GM23338 (cell line): ENCODE data around the gene APC2. TPM values are rescaled to one million over a fixed set of nuclear protein-coding genes. Genes with fewer than 3 reads are reported as not detected.

Experiments
- ATAC-seq: fragments of 200-7000 bp; cut with Tn5 transposase; 3 replicates; pipeline ENCODE4 v1.9.1; 2020
- DNase-seq: peaks from one replicate; pipeline ENCODE4 v3.0.0-alpha.2; 2015; ENCODE audit warnings: low spot score
- H2AFZ ChIP-seq: fragments of 200-600 bp; sonication (generic); 2 replicates; pipeline ENCODE4 v1.8.0; 2016; ENCODE audit warnings: antibody characterized with exemption, mild to moderate bottlenecking, moderate library complexity
- H3F3A ChIP-seq: fragments of 200-600 bp; sonication (generic); replicated peaks from 2 replicates; pipeline ENCODE4 v1.8.0; 2017; ENCODE audit warnings: antibody characterized with exemption, mixed run types, low read depth
- H3K27ac ChIP-seq: fragments of 200-600 bp; sonication (generic); 2 replicates; pipeline ENCODE4 v1.6.1; 2016; ENCODE audit warnings: low read depth
- H3K27me3 ChIP-seq: fragments of 200-600 bp; sonication (generic); 2 replicates; pipeline ENCODE4 v1.8.0; 2016; ENCODE audit warnings: mild to moderate bottlenecking, mixed run types, moderate library complexity; ENCODE audit not compliant: insufficient read depth
- H3K36me3 ChIP-seq: fragments of 200-600 bp; sonication (generic); 2 replicates; pipeline ENCODE4 v1.8.0; 2016; ENCODE audit warnings: mild to moderate bottlenecking; ENCODE audit not compliant: insufficient read depth
- H3K4me1 ChIP-seq: fragments of 200-600 bp; sonication (generic); 2 replicates; pipeline ENCODE4 v1.8.0; 2016; ENCODE audit warnings: mild to moderate bottlenecking, moderate library complexity; ENCODE audit not compliant: insufficient read depth
- H3K4me2 ChIP-seq: fragments of 200-600 bp; sonication (generic); 2 replicates; pipeline ENCODE4 v1.7.1; 2017; ENCODE audit warnings: mixed run types
- H3K4me3 ChIP-seq: fragments of 200-600 bp; sonication (generic); 2 replicates; pipeline ENCODE4 v1.6.1; 2016; ENCODE audit warnings: mixed run types
- H3K79me2 ChIP-seq: fragments of 200-600 bp; sonication (generic); replicated peaks from 2 replicates; pipeline ENCODE4 v1.8.0; 2017; ENCODE audit warnings: mild to moderate bottlenecking; ENCODE audit not compliant: insufficient read depth
- H3K9me2 ChIP-seq: fragments of 200-600 bp; sonication (generic); 2 replicates; pipeline ENCODE4 v1.8.0; 2017; ENCODE audit not compliant: insufficient read depth
- H4K20me1 ChIP-seq: fragments of 200-600 bp; sonication (generic); replicated peaks from 2 replicates; pipeline ENCODE4 v1.8.0; 2017; ENCODE audit warnings: mild to moderate bottlenecking; ENCODE audit not compliant: insufficient read depth
- H3K27ac Mint-ChIP-seq: 2 replicates; pipeline ENCODE4 v1.8.0; 2020; ENCODE audit warnings: inconsistent platforms, mild to moderate bottlenecking, moderate library complexity, mixed read lengths
- H3K27me3 Mint-ChIP-seq: 3 replicates; pipeline ENCODE4 v1.8.0; 2022; ENCODE audit warnings: low read depth, mild to moderate bottlenecking, moderate library complexity, mixed read lengths, inconsistent platforms; ENCODE audit not compliant: insufficient read depth, poor library complexity
- H3K36me3 Mint-ChIP-seq: 3 replicates; pipeline ENCODE4 v1.8.0; 2021; ENCODE audit warnings: low read depth, mild to moderate bottlenecking, inconsistent platforms, moderate library complexity, mixed read lengths
- H3K4me1 Mint-ChIP-seq: 3 replicates; pipeline ENCODE4 v1.8.0; 2020; ENCODE audit warnings: mild to moderate bottlenecking, inconsistent platforms, mixed read lengths
- H3K4me3 Mint-ChIP-seq: 3 replicates; pipeline ENCODE4 v1.8.0; 2021; ENCODE audit warnings: moderate library complexity, mild to moderate bottlenecking, inconsistent platforms, mixed read lengths
- H3K9me3 Mint-ChIP-seq: 3 replicates; pipeline ENCODE4 v1.8.0; 2020; ENCODE audit warnings: moderate library complexity, mild to moderate bottlenecking, inconsistent platforms, mixed read lengths
- CTCF ChIP-seq, 2 experiments: fragments of 200-600 bp in 1 of 2; sonication (generic) in 1 of 2; conservative IDR thresholded peaks; 2 replicates each; pipeline versions ENCODE4 v1.5.1 to v1.6.1; 2016 to 2017; ENCODE audit warnings: antibody characterized with exemption in 2 of 2, low read depth in 2 of 2, mild to moderate bottlenecking in 2 of 2, moderate library complexity in 1 of 2
- ETS1 ChIP-seq: IDR thresholded peaks from 2 replicates; pipeline ENCODE4 v1.6.1; 2016; ENCODE audit warnings: antibody characterized with exemption
- EZH2 ChIP-seq: fragments of 200-600 bp; sonication (generic); IDR thresholded peaks from one replicate; pipeline ENCODE4 v1.8.0; 2017; ENCODE audit warnings: antibody characterized with exemption, mild to moderate bottlenecking, low read depth; ENCODE audit not compliant: unreplicated experiment
- EZH2phosphoT487 ChIP-seq: fragments of 200-600 bp; sonication (generic); IDR thresholded peaks from one replicate; pipeline ENCODE4 v1.8.1; 2018; ENCODE audit warnings: antibody characterized with exemption; ENCODE audit not compliant: unreplicated experiment
- JUNB ChIP-seq: IDR thresholded peaks from one replicate; pipeline ENCODE4 v1.6.1; 2016; ENCODE audit warnings: antibody characterized with exemption; ENCODE audit not compliant: unreplicated experiment
- STAT1 ChIP-seq: IDR thresholded peaks from one replicate; pipeline ENCODE4 v1.6.1; 2016; ENCODE audit warnings: antibody characterized with exemption; ENCODE audit not compliant: unreplicated experiment
- ZNF114 ChIP-seq: fragments of 250-450 bp; sonication (Bioruptor Pico); IDR thresholded peaks from 2 replicates; pipeline ENCODE4 v1.5.0; 2020; ENCODE audit warnings: mild to moderate bottlenecking, moderate library complexity
- ZNF331 ChIP-seq: fragments of 250-450 bp; sonication (Bioruptor Pico); IDR thresholded peaks from 2 replicates; pipeline ENCODE4 v1.5.0; 2020; ENCODE audit warnings: low read depth, mild to moderate bottlenecking, moderate library complexity
- ZNF462 ChIP-seq: fragments of 250-450 bp; sonication (Bioruptor Pico); IDR thresholded peaks from 2 replicates; pipeline ENCODE4 v1.5.0; 2020; ENCODE audit warnings: mild to moderate bottlenecking, moderate library complexity
- polyA plus RNA-seq: library from polyadenylated mRNA; unstranded; fragments of >200 nt; fragmentation: Nextera tagmentation; extraction: Ambion mirVana; gene quantifications from 2 replicates; pipeline ENCODE4 v1.2.1, GENCODE V29; 2016
- total RNA-seq: library from RNA; depleted of rRNA; stranded (reverse); fragments of >200 nt; shearing (Covaris generic); gene quantifications from 2 replicates; pipeline ENCODE4 v1.2.3, GENCODE V29; 2014

Gene APC2
- total and polyA plus RNA-seq, 2 experiments from 2014 or later = 1.4 to 18.3 TPM

GRCh38 chr19:1432507-1432887 is 17.4 kb upstream of the APC2 start:
- DNase-seq (no peak), ATAC-seq (no peak)
- H3K79me2 ChIP-seq = peaks cover 18% of the 10 kb centered on the region; the same call in 1 of the 2 replicates
- Mint-ChIP-seq H3K4me1 (no peaks in the 10 kb centered on the region; the same call in 2 of the 3 replicates), H3K9me3 (no peaks in the 10 kb centered on the region; the same call in 2 of the 3 replicates), H3K27ac (no peak overlapping the region), H3K27me3 (peaks cover 15% of the 10 kb centered on the region), H3K4me3 (no peak overlapping the region), H3K36me3 (peaks cover 48% of the 10 kb centered on the region)
- no peak overlapping the region for H2AFZ ChIP-seq
- H3K9me2 ChIP-seq = no peaks in the 10 kb centered on the region
- H3F3A ChIP-seq = peaks cover 43% of the 10 kb centered on the region
- H3K36me3 ChIP-seq = peaks cover 24% of the 10 kb centered on the region
- no peaks in the 10 kb centered on the region for H3K27me3 ChIP-seq
- H3K4me1 ChIP-seq = no peaks in the 10 kb centered on the region
- H3K4me3 ChIP-seq = no peak overlapping the region
- no peak overlapping the region for H3K27ac ChIP-seq
- TF ChIP-seq JUNB = no peak
- TF ChIP-seq ETS1 = no peak
- TF ChIP-seq CTCF (conservative IDR thresholded peaks at IDR 0.05; ENCODE audit: low read depth in 2 of 2) = no peak
- TF ChIP-seq STAT1 = no peak
- TF ChIP-seq EZH2 = no peak
- no peak for TF ChIP-seq ZNF331 (CRISPR knock-in tag)
- no peak for TF ChIP-seq EZH2phosphoT487
- TF ChIP-seq ZNF114 = no peak
- no peak for TF ChIP-seq ZNF462 (CRISPR knock-in tag)
- no peak overlapping the region for H3K4me2 ChIP-seq
- H4K20me1 ChIP-seq = peaks cover 21% of the 10 kb centered on the region
